SK-N-SH (cell line): ENCODE data around the gene IWS1. TPM values are rescaled to one million over a fixed set of nuclear protein-coding genes. Genes with fewer than 3 reads are reported as not detected.
"Not testable (repeated sequence)": the region's sequence is repeated elsewhere in the genome, so short reads cannot be mapped to it uniquely, and the experiment has no call there.

ENCODE experiments used
- CTCF ChIA-PET: fragments of 300-600, 350-600 bp; formaldehyde crosslinking; extraction: SDS; loops from one replicate; lab custom pipeline; 2021; lab: Yijun Ruan, JAX
- POLR2A ChIA-PET: fragments of 350-600 bp; sonication (Branson Sonifier 250); formaldehyde crosslinking; extraction: SDS; loops from one replicate; lab custom pipeline; 2020; ENCODE audit warnings: antibody characterized with exemption, inconsistent platforms; lab: Yijun Ruan, JAX
- DNase-seq: peaks from one replicate; pipeline ENCODE4 v3.0.0; 2012
- H2AFZ ChIP-seq: fragments of 200-600 bp; sonication (generic); 2 replicates; pipeline ENCODE4 v1.8.1; 2016; ENCODE audit warnings: antibody characterized with exemption, mild to moderate bottlenecking, low read depth
- H3F3A ChIP-seq: fragments of 200-600 bp; sonication (generic); replicated peaks from 2 replicates; pipeline ENCODE3; 2016; ENCODE audit warnings: antibody characterized with exemption, mild to moderate bottlenecking; ENCODE audit not compliant: insufficient read depth
- H3K27ac ChIP-seq, 2 experiments: fragments of 200-500 bp in 1 of 2; fragments of 200-600 bp in 1 of 2; sonication (Bioruptor generic) in 1 of 2; sonication (generic), shearing (Covaris generic) in 1 of 2; 2 replicates each; pipeline versions ENCODE4 v1.5.1 to v1.6.1; 2014 to 2016; ENCODE audit warnings: low read depth in 2 of 2, inconsistent platforms in 1 of 2, low read length in 1 of 2, mild to moderate bottlenecking in 1 of 2, mixed read lengths in 1 of 2
- H3K27me3 ChIP-seq: fragments of 200-600 bp; sonication (generic), shearing (Covaris generic); 2 replicates; pipeline ENCODE4 v1.6.1; 2016; ENCODE audit warnings: mixed run types; ENCODE audit not compliant: insufficient read depth
- H3K36me3 ChIP-seq, 2 experiments: fragments of 200-500 bp in 1 of 2; fragments of 200-600 bp in 1 of 2; sonication (Bioruptor generic) in 1 of 2; sonication (generic) in 1 of 2; replicated peaks in 1 of 2; 2 replicates each; pipeline versions ENCODE3 to v1.5.1; 2014 to 2016; ENCODE audit warnings: low read length in 1 of 2, mild to moderate bottlenecking in 1 of 2; ENCODE audit not compliant: insufficient read depth in 2 of 2, control insufficient read depth in 1 of 2
- H3K4me1 ChIP-seq, 2 experiments: fragments of 200-500 bp in 1 of 2; fragments of 200-600 bp in 1 of 2; sonication (Bioruptor generic) in 1 of 2; sonication (generic), shearing (Covaris generic) in 1 of 2; 2 replicates each; pipeline versions ENCODE4 v1.5.1 to v1.6.1; 2014 to 2016; ENCODE audit warnings: low read depth in 1 of 2, low read length in 1 of 2, mixed run types in 1 of 2; ENCODE audit not compliant: insufficient read depth in 2 of 2, control insufficient read depth in 1 of 2
- H3K4me2 ChIP-seq: fragments of 200-600 bp; sonication (generic), shearing (Covaris generic); 2 replicates; pipeline ENCODE4 v1.6.1; 2017; ENCODE audit warnings: mixed run types
- H3K4me3 ChIP-seq, 2 experiments: fragments of 200-500 bp in 1 of 2; fragments of 200-600 bp in 1 of 2; sonication (Bioruptor generic) in 1 of 2; sonication (generic), shearing (Covaris generic) in 1 of 2; 2 replicates each; pipeline versions ENCODE4 v1.5.1 to v1.8.1; 2014 to 2016; ENCODE audit warnings: low read depth in 2 of 2, inconsistent platforms in 1 of 2, low read length in 1 of 2, mild to moderate bottlenecking in 1 of 2, mixed read lengths in 1 of 2, moderate library complexity in 1 of 2
- H3K79me2 ChIP-seq: fragments of 200-600 bp; sonication (generic); 2 replicates; pipeline ENCODE4 v1.8.1; 2017; ENCODE audit warnings: mild to moderate bottlenecking; ENCODE audit not compliant: insufficient read depth
- H3K9ac ChIP-seq: fragments of 200-600 bp; sonication (generic); 2 replicates; pipeline ENCODE4 v1.6.1; 2017; ENCODE audit warnings: mixed run types
- H3K9me2 ChIP-seq: fragments of 200-600 bp; sonication (generic); 2 replicates; pipeline ENCODE4 v1.6.1; 2017; ENCODE audit warnings: mixed run types
- H3K9me3 ChIP-seq: fragments of 200-600 bp; sonication (generic); 2 replicates; pipeline ENCODE4 v1.6.1; 2017; ENCODE audit warnings: mixed run types, mild to moderate bottlenecking, moderate library complexity
- H4K20me1 ChIP-seq: fragments of 200-600 bp; sonication (generic); 2 replicates; pipeline ENCODE4 v1.6.1; 2017; ENCODE audit warnings: mild to moderate bottlenecking, mixed run types; ENCODE audit not compliant: insufficient read depth
- ELF1 ChIP-seq: IDR thresholded peaks from 2 replicates; pipeline ENCODE4 v1.4.0; 2012
- EZH2phosphoT487 ChIP-seq: fragments of 200-600 bp; sonication (generic); IDR thresholded peaks from 2 replicates; pipeline ENCODE4 v1.6.1; 2017; ENCODE audit warnings: low read depth, mixed run types, mild to moderate bottlenecking, antibody characterized with exemption, moderate library complexity, borderline replicate concordance
- FOXM1 ChIP-seq: IDR thresholded peaks from 2 replicates; pipeline ENCODE4 v1.4.0; 2012; ENCODE audit warnings: low read depth, mild to moderate bottlenecking
- GATA2 ChIP-seq: sonication (generic); formaldehyde crosslinking; IDR thresholded peaks from 2 replicates; pipeline ENCODE4 v1.5.0; 2020; ENCODE audit warnings: mild to moderate bottlenecking, missing genetic modification reagents
- JUND ChIP-seq: IDR thresholded peaks from 2 replicates; pipeline ENCODE4 v1.4.0; 2012
- MXI1 ChIP-seq: IDR thresholded peaks from 2 replicates; pipeline ENCODE4 v1.6.1; 2012; ENCODE audit warnings: mild to moderate bottlenecking, low read depth, low read length, improper control_type of control experiment
- PBX3 ChIP-seq: IDR thresholded peaks from 2 replicates; pipeline ENCODE4; 2012
- RAD21 ChIP-seq: IDR thresholded peaks from 2 replicates; pipeline ENCODE4 v1.6.1; 2012; ENCODE audit warnings: mild to moderate bottlenecking, low read length
- RCOR1 ChIP-seq: fragments of 150-350 bp; IDR thresholded peaks from 2 replicates; pipeline ENCODE4 v1.6.1; 2017; ENCODE audit warnings: antibody characterized with exemption, low read length
- RXRA ChIP-seq: IDR thresholded peaks from 2 replicates; pipeline ENCODE4 v1.4.0; 2012; ENCODE audit warnings: low read depth, mild to moderate bottlenecking, borderline replicate concordance
- SIN3A ChIP-seq: IDR thresholded peaks from 2 replicates; pipeline ENCODE4 v1.6.1; 2012; ENCODE audit warnings: low read depth, mild to moderate bottlenecking, low read length, moderate library complexity, borderline replicate concordance
- SMC3 ChIP-seq: IDR thresholded peaks from 2 replicates; pipeline ENCODE4 v1.6.1; 2012; ENCODE audit warnings: low read depth, low read length, improper control_type of control experiment
- TCF12 ChIP-seq: IDR thresholded peaks from 2 replicates; pipeline ENCODE4 v1.4.0; 2012
- USF2 ChIP-seq: fragments of 150-350 bp; IDR thresholded peaks from 2 replicates; pipeline ENCODE4 v1.6.1; 2017; ENCODE audit warnings: antibody characterized with exemption, low read length, low read depth, borderline replicate concordance
- YY1 ChIP-seq: IDR thresholded peaks from 2 replicates; pipeline ENCODE4 v1.4.0; 2012; ENCODE audit warnings: low read depth, mild to moderate bottlenecking
- WGBS: methylation state at CpG from one replicate; pipeline ENCODE4 v1.1.6; 2017; ENCODE audit warnings: low lambda C conversion rate; 5-methylcytosine and 5-hydroxymethylcytosine counted together
- polyA plus RNA-seq, 3 experiments: library from polyadenylated mRNA; depleted of rRNA; stranded (reverse); fragments of >200 nt; gene quantifications; 2 replicates each; pipeline ENCODE4 v1.2.3, GENCODE V29; 2012
- TF ChIP-seq, protein P1 (sequence below): IDR thresholded peaks from 2 replicates; pipeline ENCODE4 v1.4.0; 2012; ENCODE audit warnings: low read depth, borderline replicate concordance
- TF ChIP-seq, protein P2 (sequence below): IDR thresholded peaks from 2 replicates; pipeline ENCODE4 v1.4.0; 2012; ENCODE audit warnings: low read depth, borderline replicate concordance

Gene IWS1
- polyA plus RNA-seq, 1 of the 3 experiments (the other 2 are of a cell fraction), result 24.6 TPM

DNA sequence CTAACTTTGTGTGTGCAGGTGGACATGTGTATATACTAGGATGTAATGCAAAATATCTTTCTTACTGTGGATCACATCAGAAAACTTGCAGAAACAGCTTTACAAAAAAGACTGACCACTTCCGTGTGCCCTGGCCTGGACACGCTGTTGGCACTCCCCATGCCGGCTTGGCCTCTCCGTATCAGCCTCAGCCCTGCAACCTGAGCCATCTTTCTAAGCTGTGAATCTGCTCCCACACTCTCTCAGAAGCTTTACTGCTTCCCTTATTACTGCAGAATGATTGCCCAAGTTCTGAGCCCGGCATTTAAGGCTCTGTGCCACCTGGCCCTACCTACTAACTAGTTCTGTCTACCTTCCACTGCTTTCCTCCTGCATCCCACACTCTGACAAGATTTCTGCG, 47.0 kb upstream of the IWS1 start (continued):
- no peak for TF ChIP-seq USF2

DNA sequence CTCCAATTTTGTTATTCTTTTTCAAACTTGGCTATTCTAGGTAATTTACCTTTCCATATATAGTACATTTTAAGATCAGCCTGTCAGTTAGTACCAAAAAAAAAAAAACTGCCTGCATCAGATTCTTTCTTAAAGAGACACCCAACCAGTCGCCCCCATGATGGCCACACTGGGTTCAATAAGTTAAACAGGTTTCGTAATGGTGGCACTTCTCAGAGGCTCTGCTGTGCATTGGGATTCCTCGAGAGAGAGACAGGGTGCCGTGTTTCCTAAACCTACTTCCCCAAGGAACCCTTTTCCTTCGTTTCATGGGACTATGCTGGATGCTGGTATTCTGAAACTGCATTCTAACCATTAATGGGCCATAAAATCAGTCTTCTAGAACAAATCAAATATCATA, 46.6 kb upstream of the IWS1 start:
- H3K4me2 ChIP-seq, result no peak overlapping the region
- WGBS, result 70% methylated on average over 5 of the region's 5 CpGs
- ChIA-PET POLR2A (no interaction called here), CTCF (interaction anchor here (1.0 kb wide), 1 partner anchor 18 kb away, joined by 3 read pairs; no protein-coding TSS in a partner anchor)
- no peak overlapping the region for H3K9ac ChIP-seq
- no peaks in the 10 kb centered on the region for H4K20me1 ChIP-seq
- no peaks in the 10 kb centered on the region for H3K9me2 ChIP-seq
- H3K79me2 ChIP-seq, result no peaks in the 10 kb centered on the region
- no peak overlapping the region for H2AFZ ChIP-seq
- no peaks in the 10 kb centered on the region for H3K36me3 ChIP-seq
- DNase-seq, result no peak
- no peaks in the 10 kb centered on the region for H3F3A ChIP-seq
- no peaks in the 10 kb centered on the region for H3K27me3 ChIP-seq
- TF ChIP-seq YY1 (no peak), RCOR1 (no peak), TCF12 (no peak), JUND (no peak), ELF1 (no peak), MXI1 (no peak), FOXM1 (no peak), SMC3 (no peak), EZH2phosphoT487 (no peak), GATA2 (CRISPR knock-in tag) (no peak), PBX3 (no peak), RAD21 (no peak), SIN3A (no peak), RXRA (no peak), USF2 (no peak)
- TF ChIP-seq, protein P1, sequence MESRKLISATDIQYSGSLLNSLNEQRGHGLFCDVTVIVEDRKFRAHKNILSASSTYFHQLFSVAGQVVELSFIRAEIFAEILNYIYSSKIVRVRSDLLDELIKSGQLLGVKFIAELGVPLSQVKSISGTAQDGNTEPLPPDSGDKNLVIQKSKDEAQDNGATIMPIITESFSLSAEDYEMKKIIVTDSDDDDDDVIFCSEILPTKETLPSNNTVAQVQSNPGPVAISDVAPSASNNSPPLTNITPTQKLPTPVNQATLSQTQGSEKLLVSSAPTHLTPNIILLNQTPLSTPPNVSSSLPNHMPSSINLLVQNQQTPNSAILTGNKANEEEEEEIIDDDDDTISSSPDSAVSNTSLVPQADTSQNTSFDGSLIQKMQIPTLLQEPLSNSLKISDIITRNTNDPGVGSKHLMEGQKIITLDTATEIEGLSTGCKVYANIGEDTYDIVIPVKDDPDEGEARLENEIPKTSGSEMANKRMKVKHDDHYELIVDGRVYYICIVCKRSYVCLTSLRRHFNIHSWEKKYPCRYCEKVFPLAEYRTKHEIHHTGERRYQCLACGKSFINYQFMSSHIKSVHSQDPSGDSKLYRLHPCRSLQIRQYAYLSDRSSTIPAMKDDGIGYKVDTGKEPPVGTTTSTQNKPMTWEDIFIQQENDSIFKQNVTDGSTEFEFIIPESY, result no peak
- TF ChIP-seq, protein P2, sequence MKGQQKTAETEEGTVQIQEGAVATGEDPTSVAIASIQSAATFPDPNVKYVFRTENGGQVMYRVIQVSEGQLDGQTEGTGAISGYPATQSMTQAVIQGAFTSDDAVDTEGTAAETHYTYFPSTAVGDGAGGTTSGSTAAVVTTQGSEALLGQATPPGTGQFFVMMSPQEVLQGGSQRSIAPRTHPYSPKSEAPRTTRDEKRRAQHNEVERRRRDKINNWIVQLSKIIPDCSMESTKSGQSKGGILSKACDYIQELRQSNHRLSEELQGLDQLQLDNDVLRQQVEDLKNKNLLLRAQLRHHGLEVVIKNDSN, result no peak
- no peaks in the 10 kb centered on the region for H3K9me3 ChIP-seq
- peaks cover 8 to 14% of the 10 kb centered on the region in 2 experiments; a peak in 3 of 4 replicates for H3K4me1 ChIP-seq
- no peak overlapping the region for H3K27ac ChIP-seq
- no peak overlapping the region for H3K4me3 ChIP-seq

DNA sequence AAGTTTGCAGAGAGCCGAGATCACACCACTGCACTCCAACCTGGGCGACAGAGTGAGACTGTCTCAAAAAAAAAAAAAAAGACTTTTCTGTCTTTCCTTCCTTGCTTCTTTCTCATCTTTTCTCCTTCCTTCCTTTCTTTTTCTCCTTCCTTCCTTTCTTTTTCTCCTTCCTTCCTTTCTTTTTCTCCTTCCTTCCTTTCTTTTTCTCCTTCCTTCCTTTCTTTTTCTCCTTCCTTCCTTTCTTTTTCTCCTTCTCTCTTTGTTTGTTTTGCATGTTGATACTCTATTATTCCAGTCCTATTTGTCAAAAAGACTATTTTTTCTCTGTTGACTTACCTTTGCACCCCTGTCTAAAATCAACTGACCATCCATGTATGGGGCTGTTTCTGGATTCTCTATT, 46.1 kb upstream of the IWS1 start:
- WGBS, result 97% methylated on average over 2 of the region's 2 CpGs
- H2AFZ ChIP-seq, DNase-seq, CTCF ChIA-PET, H3K9ac ChIP-seq, H3K4me3 ChIP-seq, H3F3A ChIP-seq, H3K27me3 ChIP-seq, H3K36me3 ChIP-seq, H3K9me3 ChIP-seq, H3K27ac ChIP-seq, POLR2A ChIA-PET, H3K79me2 ChIP-seq, H4K20me1 ChIP-seq, H3K9me2 ChIP-seq, H3K4me2 ChIP-seq: not testable (repeated sequence)
- H3K4me1 ChIP-seq, result peaks cover 8 to 14% of the 10 kb centered on the region in 2 experiments; a peak in 3 of 4 replicates
